UCSD-AML1 (cell line): ENCODE data around the gene SOX1.
A peak's percentile ranks its signal among the peaks of the same experiment; 100 is the strongest.

Experiments
- DNase-seq: peaks from one replicate; lab custom pipeline; 2025; ENCODE audit not compliant: unreplicated experiment; lab: John Stamatoyannopoulos, UW

The SOX1 gene

DNA sequence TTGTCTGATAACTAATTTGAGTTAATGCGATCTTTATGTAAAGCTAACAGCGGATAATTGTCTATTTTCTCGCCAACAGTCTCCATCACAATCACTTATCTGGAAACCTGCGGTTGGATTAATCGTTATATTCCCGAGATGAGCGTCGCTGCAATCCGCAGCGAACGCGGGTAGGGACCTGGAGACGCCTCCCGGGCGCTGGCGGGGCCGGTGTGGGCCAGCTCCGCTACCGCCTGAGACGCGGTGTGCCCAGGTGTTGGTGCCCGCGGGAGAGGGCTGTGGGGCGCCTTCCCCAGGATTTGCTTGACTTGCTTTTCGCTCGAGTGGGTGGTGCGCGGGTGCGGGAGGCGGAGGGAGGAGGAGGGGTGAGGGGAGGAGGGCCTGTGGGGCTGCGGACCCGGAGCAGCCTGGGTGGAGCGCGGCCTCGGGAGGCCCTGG, 38.3 kb downstream of the SOX1 start:
- DNase-seq, result no peak

DNA sequence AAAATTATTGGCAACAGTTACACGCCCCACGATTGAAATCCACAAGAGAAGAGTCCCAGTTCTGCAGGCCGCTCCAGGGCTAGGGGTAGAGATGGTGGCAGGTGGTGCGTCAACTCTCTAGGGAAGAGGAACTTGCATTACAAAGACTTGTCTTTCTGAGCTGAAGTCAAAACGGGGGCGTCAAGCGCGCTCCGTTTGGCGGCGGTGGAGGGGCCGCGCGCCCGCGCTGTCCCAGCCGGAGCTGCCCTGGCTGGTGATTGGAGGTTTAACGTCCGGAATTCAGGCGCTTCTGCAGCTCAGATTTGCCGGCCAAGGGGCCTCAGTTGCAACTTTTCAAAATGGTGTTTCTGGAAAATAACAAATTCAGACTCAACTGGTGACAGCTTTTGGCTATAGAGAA, 38.9 kb downstream of the SOX1 start:
- DNase-seq, result no peak

DNA sequence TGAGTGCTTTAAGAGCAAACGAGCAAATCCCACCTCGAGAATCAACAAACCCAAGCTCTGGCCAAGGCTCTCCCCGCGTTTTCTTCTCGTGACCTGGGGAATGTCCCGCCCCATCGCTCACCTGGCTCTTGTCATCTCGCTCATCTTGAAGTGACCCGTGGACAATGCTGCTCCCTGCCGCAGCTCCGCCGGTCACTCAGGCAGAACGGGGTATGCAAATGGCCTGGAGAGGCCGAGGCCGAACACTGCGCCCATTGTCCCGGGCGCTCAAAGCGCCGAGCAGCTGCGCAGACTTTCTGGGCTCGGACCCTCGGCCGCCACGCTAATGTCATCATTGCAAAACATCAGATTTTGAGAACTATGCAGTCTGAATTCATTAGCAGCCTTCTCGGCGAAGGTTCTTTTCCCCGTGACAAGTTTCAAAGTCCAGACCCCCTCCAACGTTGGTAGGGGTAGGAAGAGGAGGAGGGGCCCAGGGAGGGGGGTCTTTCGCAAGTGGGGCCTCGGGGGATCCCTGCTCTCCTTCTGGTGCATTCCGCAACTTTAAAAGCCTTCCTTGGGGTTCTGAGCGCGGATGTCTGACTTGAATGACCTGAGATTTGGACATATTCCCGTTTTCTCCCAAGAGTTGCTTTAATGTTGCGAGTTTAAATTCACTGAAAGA, 39.7 kb downstream of the SOX1 start:
- no peak for DNase-seq

DNA sequence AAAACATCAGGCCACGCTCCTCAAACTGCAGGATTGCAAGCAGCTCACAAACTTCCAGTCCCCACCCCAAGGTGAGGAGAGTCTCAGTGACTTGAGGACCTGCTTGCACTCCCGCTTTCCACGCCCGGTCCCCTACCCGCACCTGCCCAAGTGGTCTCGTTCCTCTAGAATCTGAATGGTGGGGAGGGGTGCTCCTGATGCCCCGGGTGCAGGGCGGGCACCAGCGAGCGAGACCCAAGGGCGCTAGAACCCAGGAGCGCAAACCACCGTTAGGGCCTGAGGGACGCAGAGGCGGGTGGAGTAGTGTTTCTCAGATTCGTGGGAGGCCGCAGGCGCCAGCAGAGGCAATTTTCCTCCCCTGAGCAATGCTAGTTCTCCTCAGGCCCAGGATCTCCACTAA, 40.3 kb downstream of the SOX1 start:
- DNase-seq, result no peak

DNA sequence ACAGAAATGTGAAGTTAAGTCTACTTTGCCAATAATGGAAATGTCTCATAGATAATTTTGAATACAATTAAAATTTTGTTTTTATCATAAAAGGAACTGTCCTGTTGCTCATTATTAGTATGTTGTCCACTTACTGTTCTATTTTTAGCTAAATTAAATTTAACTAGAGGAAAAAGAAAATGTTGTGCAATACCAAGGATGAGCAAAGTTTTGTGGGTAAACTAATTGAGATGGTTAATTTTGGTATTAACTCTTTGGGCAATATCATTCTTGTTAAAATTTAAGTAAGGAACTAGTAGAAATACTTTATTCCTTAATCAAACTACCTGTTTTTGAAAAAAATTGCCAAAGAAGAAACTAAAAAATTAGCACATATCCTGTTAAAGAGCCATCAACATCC, 43.5 kb downstream of the SOX1 start:
- DNase-seq, result no peak

DNA sequence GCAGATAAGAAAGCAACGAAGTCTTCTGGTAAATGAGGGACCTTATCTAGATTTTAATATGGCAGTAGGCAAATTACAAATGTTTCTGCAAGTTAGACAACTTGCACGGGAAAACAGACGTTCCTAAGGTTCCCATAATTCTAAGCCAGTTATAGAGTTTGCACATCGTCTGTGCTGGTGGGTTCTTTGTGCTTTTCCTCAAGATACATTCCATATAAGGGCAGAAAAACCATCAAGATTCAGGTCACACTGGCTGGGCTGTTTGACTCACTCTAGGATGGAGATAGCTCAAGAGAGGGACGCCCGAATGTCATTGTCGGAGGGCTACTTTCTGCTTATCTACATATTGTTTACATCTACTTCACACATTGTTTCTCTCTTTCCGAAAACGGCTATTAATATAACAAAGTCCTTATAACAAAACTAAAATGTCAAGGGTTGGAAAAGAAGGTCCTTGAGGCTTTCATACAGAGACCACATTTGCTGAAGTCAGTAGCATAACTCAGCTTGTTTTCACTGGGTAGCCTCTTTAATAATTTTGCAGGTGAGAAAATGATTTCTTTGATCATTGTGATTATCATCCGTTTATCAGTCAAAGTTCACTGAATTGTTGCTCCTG, 44.4 kb downstream of the SOX1 start:
- DNase-seq, result no peak

DNA sequence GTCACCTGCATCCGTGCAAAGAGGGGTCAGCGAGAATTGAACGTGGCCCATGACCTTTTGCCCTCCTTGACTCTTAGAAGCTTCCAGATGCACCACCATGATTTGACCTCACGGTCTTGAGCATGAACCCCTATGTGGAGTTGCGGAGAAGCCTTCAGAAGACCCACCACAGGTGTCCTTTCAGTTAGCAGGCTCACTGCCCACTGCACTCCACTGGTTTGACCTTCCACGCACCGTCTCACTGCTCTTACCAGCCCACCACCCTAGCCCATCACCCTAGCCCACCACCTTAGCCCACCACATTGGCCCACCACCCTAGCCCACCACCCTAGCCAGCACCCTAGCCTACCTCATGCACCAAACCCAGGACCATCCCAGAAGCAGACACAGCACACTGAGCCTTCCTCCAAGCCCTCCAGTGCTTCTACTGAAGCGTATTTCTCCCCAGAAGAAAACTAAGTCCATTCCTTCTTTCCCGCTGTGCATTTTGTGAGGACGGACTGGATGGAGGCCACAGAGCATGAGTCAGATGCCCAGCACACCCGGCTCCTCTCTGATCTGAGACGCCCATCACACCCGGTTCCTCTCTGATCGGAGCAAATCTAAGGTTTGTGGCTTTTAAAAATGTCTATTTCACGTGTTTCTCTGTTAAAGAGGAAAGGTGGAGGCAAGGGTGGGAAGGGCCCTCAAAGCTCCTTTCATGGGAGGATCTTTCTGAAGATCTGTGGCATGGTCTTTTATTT, 45.8 kb downstream of the SOX1 start:
- no peak for DNase-seq

DNA sequence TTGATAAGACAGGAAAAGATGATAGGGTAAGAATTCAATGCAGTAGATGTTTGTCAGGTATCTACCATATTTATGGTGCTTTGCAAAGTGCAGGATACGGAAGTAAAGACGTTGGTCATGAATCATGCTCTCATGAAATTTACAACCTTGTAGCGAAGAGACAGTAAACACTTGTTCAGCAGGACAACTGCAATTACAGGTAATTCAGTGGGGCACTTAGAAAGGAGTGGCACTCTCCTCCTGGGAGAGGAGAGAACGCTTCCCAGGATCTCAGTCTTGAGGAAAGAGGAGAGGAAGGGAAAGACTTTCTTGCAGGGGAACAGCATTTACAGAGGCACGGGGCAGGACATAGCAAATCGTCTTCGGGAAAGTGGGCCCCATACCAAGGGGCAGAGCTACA, 46.4 kb downstream of the SOX1 start:
- DNase-seq, result no peak

DNA sequence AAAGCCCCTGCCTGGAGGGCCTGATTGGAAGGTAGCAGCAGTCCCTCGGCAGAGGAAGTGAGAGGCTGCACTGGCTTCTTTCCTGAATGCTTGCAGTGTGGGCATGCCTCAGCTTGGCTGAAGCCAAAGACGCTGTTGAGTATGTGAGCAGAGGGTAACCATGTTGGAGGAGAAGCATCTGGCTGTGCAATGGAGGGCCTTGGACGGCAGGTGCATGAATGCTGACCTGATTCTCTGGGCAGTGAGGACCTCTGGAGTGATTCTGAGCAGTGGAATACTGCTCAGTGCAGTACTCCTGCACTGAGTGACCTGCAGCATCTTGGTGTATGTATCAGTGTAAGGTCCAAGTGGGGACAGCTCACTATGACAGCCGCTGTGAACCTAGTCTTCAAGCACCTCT, 46.9 kb downstream of the SOX1 start:
- DNase-seq, result no peak

DNA sequence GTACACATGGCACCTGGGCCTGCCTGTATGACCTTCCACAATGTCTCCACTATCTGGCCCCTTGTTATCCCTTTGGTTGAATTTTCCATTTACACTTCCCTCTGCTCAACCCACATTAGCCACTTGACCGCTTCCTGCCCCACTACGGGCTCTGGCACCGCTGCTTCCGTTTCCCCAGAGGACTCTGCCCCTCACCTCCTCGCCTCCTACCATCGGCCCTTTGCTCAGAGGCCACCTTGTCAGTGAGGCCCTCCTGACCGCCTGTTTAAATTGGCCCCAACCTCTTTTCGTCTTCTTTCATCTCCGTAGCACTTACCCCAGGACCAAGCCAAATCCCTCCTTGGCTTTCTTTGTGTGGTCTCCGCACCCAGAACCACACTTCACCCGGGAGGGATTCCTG, 47.4 kb downstream of the SOX1 start:
- DNase-seq, result peak; percentile 35

DNA sequence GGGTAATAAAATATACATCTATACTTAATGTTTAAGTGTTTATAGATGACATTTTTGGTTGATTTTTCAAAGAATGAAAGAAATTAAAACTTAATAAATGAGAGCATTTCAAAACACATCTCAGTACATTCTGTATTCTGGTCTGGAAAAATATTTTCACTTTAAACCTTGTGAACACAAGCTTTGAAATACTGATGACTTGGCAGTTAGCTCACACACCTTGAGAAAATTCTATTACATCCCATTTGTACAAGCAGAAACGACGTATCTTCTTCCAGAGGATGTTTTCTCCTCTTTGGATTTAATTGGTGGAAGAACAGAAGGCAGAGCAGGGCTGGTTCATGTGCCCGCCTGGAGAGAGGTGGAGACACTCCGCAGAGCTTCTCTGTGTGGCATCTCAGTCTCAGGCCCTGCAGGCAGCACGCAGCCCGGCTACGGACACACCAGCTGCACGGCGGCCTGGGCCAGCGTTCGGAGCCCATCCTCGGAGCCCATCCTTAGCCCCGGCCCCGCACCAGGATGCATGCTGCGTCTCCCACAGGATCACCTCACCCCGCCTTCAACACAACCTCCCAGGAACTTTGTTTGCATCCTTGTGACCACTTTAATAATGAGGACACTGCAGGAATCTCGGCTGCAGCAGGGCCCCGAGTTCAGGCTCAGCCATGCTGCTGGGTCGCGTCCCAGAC, 48.6 kb downstream of the SOX1 start:
- no peak for DNase-seq

DNA sequence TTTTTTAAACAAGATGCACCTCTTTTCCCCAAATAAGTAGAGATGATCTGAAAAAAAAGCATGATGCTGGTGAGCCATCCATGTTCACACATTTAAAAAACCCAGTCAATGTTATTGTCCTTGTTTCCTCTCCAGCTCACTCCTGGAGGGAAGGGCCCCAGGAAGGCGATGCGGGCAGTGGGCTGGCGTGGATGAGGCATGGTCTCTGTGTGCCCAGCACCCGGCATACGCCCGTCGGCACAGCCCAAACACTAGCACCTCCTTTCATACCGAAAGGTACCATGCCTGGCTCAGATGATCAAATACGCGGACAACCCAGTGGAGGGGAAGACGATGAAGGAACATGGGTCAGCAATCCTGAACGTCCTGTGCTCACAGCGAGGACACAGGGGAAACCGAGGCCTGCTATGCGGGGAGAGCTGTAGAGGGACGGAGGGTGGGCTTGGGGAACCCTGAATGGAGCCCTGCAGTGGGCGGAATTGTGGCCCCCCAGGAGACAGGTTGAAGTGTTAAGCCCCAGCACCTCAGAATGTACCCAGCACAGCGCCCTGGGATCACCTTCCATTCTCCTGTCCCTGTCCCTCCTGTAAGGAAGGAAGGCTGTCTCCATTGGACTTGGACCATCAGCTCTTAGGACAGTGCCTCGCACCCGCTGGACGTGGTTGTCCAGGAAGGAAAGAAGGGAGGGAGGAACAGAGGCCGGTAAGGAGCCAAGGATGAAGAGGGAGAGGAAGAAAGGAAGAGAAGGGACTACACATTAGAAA, 49.4 kb downstream of the SOX1 start:
- DNase-seq, result no peak

DNA sequence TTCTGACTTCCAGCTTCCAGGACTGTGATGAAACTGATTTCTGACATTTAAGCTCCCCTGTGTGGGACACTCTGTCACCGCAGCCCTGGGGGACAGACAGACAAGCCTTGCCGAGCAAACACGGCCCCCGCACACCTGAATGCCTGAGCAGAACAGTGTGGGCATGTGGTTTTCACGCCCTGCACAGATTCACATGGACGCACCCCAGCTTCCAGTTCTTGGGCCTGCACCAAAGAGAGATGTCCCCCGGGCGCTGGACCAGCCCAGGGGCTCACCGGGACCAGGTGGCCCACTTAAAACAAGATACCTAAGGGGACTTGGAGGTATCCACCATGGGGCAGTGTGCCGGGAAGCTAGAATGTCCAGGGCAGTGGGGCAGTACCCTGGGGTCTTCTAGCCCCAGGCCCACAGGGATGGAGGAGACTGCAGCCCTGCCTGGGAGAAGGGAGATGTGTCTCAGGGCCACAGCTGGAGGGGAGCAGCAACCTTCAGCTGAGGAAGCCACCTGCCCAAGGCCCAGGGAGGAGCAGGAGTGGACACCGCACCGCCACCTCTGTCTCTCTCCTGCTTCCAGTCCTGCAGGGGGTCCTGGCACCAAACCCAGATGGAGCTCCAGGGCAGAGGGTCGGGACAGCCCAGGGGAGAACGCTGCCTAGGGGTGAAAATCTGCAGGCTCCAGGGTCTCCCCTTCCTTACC, 50.5 kb downstream of the SOX1 start:
- DNase-seq, result no peak

DNA sequence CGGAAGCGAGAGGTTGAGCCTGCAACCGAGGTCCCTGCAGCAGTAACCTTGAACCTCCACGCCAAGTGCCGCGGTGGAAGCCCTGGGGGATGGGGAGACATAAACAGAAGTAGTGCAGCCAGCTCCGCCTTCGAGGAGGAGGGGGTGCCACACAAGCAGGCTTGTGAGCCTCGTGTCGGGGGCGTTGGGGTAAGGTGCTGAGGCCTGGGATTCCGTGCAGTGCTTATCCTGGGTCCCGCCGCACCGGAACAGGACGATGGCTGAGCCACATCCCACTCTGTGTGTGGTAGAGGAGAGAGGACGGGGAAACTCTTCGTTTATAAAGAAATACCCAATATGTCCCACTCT, 51.0 kb downstream of the SOX1 start:
- no peak for DNase-seq

DNA sequence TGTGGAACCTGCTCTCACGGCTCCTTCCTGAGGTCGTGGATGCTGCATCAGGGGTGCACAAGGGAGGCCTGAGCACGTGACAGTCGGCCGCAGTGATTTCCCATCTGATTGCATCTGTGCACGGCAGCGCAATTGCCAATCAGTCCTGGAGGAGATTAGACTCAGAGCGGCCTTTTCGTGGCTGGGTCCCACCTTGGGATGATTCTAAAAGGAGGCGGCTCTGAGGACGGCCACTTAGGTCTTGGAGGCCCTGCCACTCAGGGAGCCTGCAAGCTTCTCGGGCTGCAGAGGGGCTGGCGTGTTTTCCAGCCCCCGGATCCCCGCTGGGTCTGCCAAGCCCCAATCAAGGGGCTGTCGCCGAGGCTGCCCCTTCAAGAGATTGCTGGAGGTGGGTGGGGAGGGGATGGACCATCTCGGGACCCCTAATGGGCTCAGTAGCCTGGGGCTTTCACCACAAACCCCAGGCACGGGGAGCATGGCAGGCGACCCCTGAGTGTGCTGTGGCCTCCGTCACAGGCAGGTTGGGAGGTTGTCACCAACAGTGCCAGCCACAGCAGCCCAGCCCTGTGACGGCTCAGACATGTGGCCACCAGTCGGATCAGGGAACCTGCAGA, 51.6 kb downstream of the SOX1 start:
- DNase-seq, result no peak

DNA sequence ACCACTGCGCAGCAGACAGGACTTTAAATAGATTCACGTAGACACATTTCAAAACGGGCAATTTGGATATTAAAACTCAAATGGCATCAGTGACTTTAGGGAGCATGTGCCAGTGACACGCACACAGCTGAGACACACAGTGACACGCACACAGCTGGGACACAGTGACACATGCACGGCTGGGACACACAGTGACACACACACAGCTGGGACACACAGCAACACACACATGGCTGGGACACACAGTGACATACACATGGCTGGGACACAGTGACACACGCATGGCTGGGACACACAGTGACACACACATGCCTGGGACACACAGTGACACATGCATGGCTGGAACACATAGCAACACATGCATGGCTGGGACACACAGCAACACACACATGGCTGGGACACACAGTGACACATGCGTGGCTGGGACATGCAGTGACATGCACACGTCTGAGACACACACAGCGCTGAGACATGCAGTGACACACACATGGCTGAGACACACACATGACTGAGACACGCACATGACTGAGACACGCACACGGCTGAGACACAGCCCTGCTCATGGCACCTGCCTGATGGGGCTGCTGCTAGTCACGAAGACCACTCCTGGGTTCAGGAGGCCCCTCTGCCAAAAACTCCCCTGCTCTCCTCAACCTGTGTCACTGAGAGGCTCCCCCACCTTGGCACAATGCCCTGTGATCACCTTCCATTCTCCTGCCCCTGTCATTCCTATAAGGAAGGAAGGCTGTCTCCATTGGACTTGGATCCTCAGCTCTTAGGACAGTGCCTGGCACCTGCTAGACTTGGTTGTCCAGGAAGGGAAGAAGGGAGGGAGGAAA, 52.5 kb downstream of the SOX1 start:
- DNase-seq, result no peak

DNA sequence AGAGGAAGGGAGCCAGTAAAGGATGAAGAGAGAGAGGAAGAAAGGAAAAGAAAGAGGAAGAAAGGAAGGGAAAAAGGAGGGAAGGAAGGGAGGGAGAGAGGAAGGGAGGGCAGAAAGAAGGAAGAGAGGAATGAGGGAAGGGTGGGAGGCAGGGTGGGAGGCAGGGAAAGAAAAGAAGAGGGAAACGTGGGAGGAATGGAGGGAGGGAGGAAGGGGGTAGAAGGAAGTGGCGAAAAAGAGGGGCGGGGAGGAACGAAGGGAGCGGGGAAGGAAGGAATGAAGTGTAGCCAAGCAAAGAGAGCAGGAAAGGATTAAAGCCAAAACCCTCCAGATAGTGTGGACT, 53.1 kb downstream of the SOX1 start:
- no peak for DNase-seq
